Measurements from ENCODE around the gene ZNF839. TPM values are rescaled to one million over a fixed set of nuclear protein-coding genes. Genes with fewer than 3 reads are reported as not detected.

The ZNF839 gene
- total RNA-seq, 4 donors from 2014 or later: 4.7 to 7.2 (median 6.1) TPM

DNA sequence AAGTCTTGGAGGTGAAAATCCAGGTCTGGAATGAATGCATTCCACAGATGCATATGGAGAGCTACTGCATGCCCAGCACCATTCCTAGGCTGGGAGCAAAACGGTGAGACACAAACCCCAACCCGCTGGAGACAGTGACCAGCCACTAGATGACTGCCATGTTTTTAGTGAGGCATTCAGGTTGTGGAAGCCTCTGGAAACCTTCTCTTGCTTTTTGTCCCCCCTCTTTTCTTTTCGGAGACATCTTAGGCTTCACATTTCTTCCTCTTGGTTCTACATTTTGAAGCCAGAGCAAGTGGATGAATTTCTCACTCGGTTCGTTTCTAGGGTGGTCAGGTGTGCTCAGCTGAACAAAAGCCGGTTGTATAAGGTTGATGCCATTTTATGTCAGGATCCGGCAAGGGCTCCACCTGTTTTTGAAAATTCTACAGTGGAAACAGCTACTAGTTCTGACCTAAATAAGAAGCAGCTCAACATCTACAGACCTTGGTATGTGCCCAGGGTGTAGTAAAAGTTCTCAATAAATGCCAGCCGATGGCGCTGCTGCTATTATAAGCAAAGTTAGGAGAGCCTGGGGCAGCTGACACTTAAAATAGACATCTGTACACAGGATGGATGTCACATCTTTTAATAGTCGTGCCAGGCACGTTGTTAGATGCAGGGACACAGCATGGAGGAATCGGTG lies 1.8 kb upstream of the ZNF839 start:
- TF ChIP-seq, protein P1, sequence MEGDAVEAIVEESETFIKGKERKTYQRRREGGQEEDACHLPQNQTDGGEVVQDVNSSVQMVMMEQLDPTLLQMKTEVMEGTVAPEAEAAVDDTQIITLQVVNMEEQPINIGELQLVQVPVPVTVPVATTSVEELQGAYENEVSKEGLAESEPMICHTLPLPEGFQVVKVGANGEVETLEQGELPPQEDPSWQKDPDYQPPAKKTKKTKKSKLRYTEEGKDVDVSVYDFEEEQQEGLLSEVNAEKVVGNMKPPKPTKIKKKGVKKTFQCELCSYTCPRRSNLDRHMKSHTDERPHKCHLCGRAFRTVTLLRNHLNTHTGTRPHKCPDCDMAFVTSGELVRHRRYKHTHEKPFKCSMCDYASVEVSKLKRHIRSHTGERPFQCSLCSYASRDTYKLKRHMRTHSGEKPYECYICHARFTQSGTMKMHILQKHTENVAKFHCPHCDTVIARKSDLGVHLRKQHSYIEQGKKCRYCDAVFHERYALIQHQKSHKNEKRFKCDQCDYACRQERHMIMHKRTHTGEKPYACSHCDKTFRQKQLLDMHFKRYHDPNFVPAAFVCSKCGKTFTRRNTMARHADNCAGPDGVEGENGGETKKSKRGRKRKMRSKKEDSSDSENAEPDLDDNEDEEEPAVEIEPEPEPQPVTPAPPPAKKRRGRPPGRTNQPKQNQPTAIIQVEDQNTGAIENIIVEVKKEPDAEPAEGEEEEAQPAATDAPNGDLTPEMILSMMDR (IDR thresholded peaks at IDR 0.05): peak in 1 of 6 experiments; percentile 4
- TF ChIP-seq POLR2A (IDR thresholded peaks at IDR 0.05): no peak
- Histone ChIP-seq H3K4me1 (peaks cover 13 to 66% (median 23%) of the 10 kb centered on the region in 3 donors), H3K4me3 (peak overlapping the region; percentile 37 to 67 (median 60)), H3K27ac (peak overlapping the region; percentile 80 to 90 (median 88)), H3K36me3 (no peaks in the 10 kb centered on the region), H3K27me3 (no peaks in the 10 kb centered on the region), H3K9me3 (no peaks in the 10 kb centered on the region)
- WGBS, 2 donors: 55% methylated on average over 12 of the region's 12 CpGs
- no peak for DNase-seq
- intact Hi-C loops (cut with DNase I): no loop called here

DNA sequence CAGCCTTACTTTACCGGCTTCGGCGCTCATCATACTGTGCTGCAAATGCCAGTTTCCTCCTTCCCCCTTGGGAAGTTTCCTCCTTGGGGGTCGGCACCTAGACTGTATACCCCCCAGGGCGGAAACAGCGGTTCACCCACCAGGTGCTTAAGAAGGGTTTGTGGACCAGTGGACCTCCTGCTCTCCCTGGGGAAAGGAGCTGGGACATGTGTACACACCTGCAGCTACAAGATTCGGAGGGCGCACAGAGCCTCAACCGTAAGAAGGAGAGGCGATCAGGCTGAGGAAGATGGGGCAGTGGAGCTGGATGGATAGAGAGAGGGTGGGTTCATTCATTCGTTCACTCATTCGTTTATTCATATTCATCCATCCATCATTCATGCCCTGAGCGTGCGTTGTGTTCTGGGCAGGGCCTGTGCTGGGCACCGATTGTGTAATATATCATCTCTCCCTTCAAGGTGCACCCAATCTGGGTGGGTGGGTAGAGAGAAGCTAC lies 717 bp upstream of the ZNF839 start:
- Histone ChIP-seq H3K27me3 (no peaks in the 10 kb centered on the region), H3K4me1 (peaks cover 10 to 72% (median 23%) of the 10 kb centered on the region in 3 donors), H3K27ac (peak overlapping the region; percentile 89 to 96 (median 94)), H3K4me3 (peak overlapping the region; percentile 62 to 79 (median 72)), H3K36me3 (no peaks in the 10 kb centered on the region), H3K9me3 (no peaks in the 10 kb centered on the region)
- 50 to 56% methylated on average over 12 of the region's 15 CpGs for WGBS, 2 donors
- TF ChIP-seq POLR2A (IDR thresholded peaks at IDR 0.05): no peak
- no peak for DNase-seq
- intact Hi-C loops (cut with DNase I): no loop called here

DNA sequence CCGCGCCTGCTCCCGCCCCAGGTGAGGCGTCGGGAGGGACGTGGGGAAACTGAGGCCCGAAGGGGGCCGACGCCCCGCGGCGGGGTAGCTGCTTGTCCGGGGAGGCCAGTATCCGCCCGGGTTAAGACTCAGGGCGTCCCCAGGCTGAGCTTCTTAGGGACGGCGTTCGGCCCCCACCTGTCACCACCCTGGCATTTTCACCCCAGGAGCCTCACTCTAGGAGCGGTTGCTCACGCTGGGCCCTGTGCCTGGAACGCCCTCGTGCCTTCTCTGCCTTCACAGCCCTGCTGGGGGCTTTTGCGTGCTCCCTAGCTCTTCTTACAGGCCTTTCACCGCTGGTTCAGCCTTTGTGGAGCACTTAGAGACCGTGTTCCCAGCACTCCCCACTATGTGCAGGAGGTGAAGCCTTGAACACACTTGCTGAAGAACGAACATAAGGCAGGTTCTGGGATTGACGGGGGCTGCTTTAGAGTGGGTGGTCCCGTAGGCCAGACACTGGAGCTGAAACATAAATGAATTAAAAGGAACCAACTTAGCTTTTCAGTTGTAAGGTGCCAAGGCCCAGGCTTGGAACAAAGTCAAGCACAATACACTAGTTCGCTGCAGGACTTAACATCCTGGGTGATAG lies 601 bp downstream of the ZNF839 start:
- Histone ChIP-seq H3K27ac (peak overlapping the region; percentile 89 to 96 (median 94)), H3K9me3 (no peaks in the 10 kb centered on the region), H3K27me3 (no peaks in the 10 kb centered on the region), H3K4me1 (peaks cover 8 to 62% (median 20%) of the 10 kb centered on the region in 3 donors), H3K36me3 (no peaks in the 10 kb centered on the region), H3K4me3 (peak overlapping the region; percentile 62 to 79 (median 72))
- TF ChIP-seq, protein P1 (IDR thresholded peaks at IDR 0.05): no peak
- no peak for TF ChIP-seq POLR2A (IDR thresholded peaks at IDR 0.05)
- intact Hi-C loops (cut with DNase I): no loop called here
- 6 to 15% methylated on average over 8 to 13 of the region's 30 CpGs for WGBS, 2 donors
- DNase-seq: no peak

DNA sequence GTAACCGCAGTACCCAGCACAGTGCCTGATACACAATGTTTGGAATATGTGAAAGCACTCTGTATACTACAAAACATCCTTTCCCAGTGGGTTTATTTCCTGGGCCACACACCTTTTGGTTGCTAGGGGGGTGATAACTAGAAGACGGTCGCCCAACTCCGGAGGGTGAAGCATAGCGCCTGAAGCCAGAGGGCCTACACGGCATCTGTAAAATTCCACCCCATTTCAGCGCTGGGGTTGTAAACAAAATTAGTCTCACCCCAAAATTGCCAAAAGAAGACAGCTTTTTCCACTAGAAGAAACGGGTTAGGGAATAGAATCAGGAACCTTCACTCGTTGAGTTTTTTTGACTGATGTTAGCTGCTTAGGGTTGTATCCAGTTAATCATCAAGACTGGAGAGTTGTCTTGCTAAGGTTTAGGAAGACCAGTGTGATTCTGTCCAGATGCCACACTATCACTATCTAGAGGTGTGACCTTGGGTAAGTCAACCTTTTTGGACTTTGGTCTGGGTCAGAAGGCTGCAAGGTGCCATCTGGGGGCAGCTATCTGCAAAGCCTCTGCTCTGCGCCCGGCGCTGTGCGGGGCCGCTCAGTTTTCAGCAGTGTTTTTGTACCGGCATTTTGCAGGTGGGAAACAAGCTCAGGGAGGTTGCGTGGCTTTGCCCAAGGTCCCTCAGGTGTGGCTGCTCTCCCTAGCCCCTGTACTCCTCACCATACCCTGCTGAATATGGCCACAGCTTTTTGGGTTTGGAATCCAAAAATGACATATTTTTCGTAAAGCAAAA lies 1.3 kb downstream of the ZNF839 start:
- no peaks in the 10 kb centered on the region for H3K27me3 ChIP-seq
- TF ChIP-seq, protein P1 (IDR thresholded peaks at IDR 0.05): no peak
- no peak for TF ChIP-seq POLR2A (IDR thresholded peaks at IDR 0.05)
- peaks cover 8 to 60% (median 19%) of the 10 kb centered on the region in 3 donors for H3K4me1 ChIP-seq
- WGBS, 2 donors: 90 to 96% methylated on average over 17 of the region's 17 CpGs
- peak overlapping the region in 3 of 4 donors; percentile 65 to 79 (median 78) for H3K4me3 ChIP-seq
- peak overlapping the region; percentile 89 to 96 (median 94) for H3K27ac ChIP-seq
- H3K9me3 ChIP-seq: no peaks in the 10 kb centered on the region
- no peak for DNase-seq
- intact Hi-C loops (cut with DNase I): no loop called here
- H3K36me3 ChIP-seq: peaks cover 0 to 5% (median 0%) of the 10 kb centered on the region in 3 donors
